ENCODE results near the gene MZF1.

DNA sequence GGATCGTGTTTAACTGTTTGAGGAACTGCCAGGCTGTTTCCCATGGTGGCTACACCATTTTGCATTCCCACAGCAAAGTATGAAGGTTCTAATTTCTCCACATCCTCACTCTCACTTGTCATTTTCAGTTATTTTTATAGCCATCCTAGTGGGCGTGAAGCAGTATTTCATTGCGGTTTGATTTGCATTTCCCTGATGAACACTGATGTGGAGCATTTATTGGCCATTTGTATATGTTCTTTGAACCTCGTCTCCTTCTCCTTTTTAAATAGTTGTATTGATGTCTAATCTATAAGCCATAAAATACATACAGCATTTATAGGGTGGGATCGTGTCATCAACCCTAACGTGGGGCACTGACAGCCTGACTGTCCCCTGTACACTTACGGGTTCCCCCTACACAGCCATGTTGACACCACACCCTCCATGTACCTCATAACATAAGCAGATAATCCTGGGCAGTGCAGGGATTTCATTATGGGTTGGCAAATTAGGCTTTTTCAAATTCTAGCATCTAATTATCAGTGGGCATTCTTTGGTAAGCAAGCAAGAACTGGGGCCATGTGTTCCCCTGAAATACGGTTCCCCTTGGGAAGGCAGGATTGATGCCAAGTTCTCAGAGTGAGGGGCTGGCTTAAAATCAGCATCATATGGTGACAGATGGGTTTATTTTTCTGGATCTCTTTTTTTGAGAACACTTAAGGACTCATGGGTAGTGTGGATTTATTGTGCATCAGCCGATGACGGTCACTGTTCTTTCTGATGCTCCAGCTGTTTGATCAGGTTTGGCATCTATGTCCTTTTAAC is 41.9 kb downstream of the MZF1 start:
- TF ChIP-seq, protein P1, sequence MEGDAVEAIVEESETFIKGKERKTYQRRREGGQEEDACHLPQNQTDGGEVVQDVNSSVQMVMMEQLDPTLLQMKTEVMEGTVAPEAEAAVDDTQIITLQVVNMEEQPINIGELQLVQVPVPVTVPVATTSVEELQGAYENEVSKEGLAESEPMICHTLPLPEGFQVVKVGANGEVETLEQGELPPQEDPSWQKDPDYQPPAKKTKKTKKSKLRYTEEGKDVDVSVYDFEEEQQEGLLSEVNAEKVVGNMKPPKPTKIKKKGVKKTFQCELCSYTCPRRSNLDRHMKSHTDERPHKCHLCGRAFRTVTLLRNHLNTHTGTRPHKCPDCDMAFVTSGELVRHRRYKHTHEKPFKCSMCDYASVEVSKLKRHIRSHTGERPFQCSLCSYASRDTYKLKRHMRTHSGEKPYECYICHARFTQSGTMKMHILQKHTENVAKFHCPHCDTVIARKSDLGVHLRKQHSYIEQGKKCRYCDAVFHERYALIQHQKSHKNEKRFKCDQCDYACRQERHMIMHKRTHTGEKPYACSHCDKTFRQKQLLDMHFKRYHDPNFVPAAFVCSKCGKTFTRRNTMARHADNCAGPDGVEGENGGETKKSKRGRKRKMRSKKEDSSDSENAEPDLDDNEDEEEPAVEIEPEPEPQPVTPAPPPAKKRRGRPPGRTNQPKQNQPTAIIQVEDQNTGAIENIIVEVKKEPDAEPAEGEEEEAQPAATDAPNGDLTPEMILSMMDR (optimal IDR thresholded peaks at IDR 0.05 in 1 of 3, IDR thresholded peaks at IDR 0.05 in 1 of 3, conservative IDR thresholded peaks at IDR 0.05 in 1 of 3; ENCODE audit: extremely low read depth in 1 of 3, insufficient read depth in 2 of 3, low read length in 3 of 3): no peak
- TF ChIP-seq EZH2 (IDR thresholded peaks at IDR 0.05; ENCODE audit: low read length): no peak

Measured in keratinocyte (primary cell).